PC-9 (cell line): Measurements from ENCODE around the gene ELL2. TPM values are rescaled to one million over a fixed set of nuclear protein-coding genes. Genes with fewer than 3 reads are reported as not detected.

Source experiments
- BruUV-seq: library from RNA; stranded (reverse); fragments of 400-500 nt; replicated peaks from 2 replicates; lab custom pipeline; 2021; lab: Mats Ljungman, UMichigan
- CTCF ChIA-PET: fragments of 300-600 bp; sonication (Branson Sonifier 250); formaldehyde crosslinking; loops from one replicate; lab custom pipeline; 2022; ENCODE audit warnings: antibody characterized with exemption; lab: Charles Lee
- POLR2A ChIA-PET: fragments of 300-600 bp; sonication (Branson Sonifier 250); formaldehyde crosslinking; loops from one replicate; lab custom pipeline; 2022; ENCODE audit warnings: antibody characterized with exemption; ENCODE audit not compliant: unreplicated experiment; lab: Charles Lee
- DNase-seq, 2 experiments: peaks; one replicate each; pipeline versions ENCODE4 v3.0.0 to v3.0.0-alpha.2; 2015 to 2022; ENCODE audit warnings: mixed read lengths in 1 of 2
- H2AFZ ChIP-seq: fragments of 200-600 bp; sonication (generic); 2 replicates; pipeline ENCODE4 v1.8.1; 2017; ENCODE audit warnings: antibody characterized with exemption
- H3F3A ChIP-seq: fragments of 200-600 bp; sonication (generic); 2 replicates; pipeline ENCODE4 v1.8.1; 2017; ENCODE audit warnings: antibody characterized with exemption, mild to moderate bottlenecking, low read depth; ENCODE audit not compliant: insufficient read depth
- H3K27ac ChIP-seq: fragments of 200-600 bp; sonication (generic); 2 replicates; pipeline ENCODE4 v1.6.1; 2016; ENCODE audit warnings: mixed run types
- H3K27me3 ChIP-seq: fragments of 200-600 bp; sonication (generic); 2 replicates; pipeline ENCODE4 v1.6.1; 2016; ENCODE audit warnings: low read depth, mixed run types; ENCODE audit not compliant: insufficient read depth
- H3K36me3 ChIP-seq: fragments of 200-600 bp; sonication (generic); 2 replicates; pipeline ENCODE4 v1.6.1; 2016; ENCODE audit warnings: low read depth, mixed run types
- H3K4me1 ChIP-seq: fragments of 200-600 bp; sonication (generic); replicated peaks from 2 replicates; pipeline ENCODE4 v1.6.1; 2016; ENCODE audit warnings: mixed run types; ENCODE audit not compliant: insufficient read depth
- H3K4me2 ChIP-seq: fragments of 200-600 bp; sonication (generic); 2 replicates; pipeline ENCODE4 v1.6.1; 2017; ENCODE audit warnings: mixed run types
- H3K4me3 ChIP-seq: fragments of 200-600 bp; sonication (generic); 2 replicates; pipeline ENCODE4 v1.6.1; 2016; ENCODE audit warnings: mixed run types
- H3K79me2 ChIP-seq: fragments of 200-600 bp; sonication (generic); 2 replicates; pipeline ENCODE4 v1.6.1; 2017; ENCODE audit warnings: low read depth, mixed run types
- H3K9me2 ChIP-seq: fragments of 200-600 bp; sonication (generic); 2 replicates; pipeline ENCODE4 v1.8.1; 2017; ENCODE audit warnings: mild to moderate bottlenecking; ENCODE audit not compliant: insufficient read depth
- H3K9me3 ChIP-seq: fragments of 200-600 bp; sonication (generic); 2 replicates; pipeline ENCODE4 v1.8.1; 2016; ENCODE audit warnings: low read depth; ENCODE audit not compliant: insufficient read depth
- H4K20me1 ChIP-seq: fragments of 200-600 bp; sonication (generic); 2 replicates; pipeline ENCODE4 v1.8.1; 2017; ENCODE audit not compliant: insufficient read depth
- CTCF ChIP-seq: fragments of 200-600 bp; sonication (generic); conservative IDR thresholded peaks from 2 replicates; pipeline ENCODE4 v1.6.1; 2017; ENCODE audit warnings: mixed run types, antibody characterized with exemption, mild to moderate bottlenecking, moderate library complexity
- EZH2 ChIP-seq: fragments of 200-600 bp; sonication (generic); IDR thresholded peaks from 2 replicates; pipeline ENCODE4 v1.8.0; 2017; ENCODE audit warnings: antibody characterized with exemption, low read depth
- intact Hi-C: fragments of 100-400 bp; cut with micrococcal nuclease; formaldehyde crosslinking; loops from one replicate; pipeline ENCODE4 v1.10.0; 2022; ENCODE audit not compliant: unreplicated experiment
- total RNA-seq: library from RNA; stranded (reverse); gene quantifications from 2 replicates; pipeline ENCODE4 v1.2.3, GENCODE V29; 2021

The ELL2 gene
- total RNA-seq, 1 experiment from 2014 or later = 25.5 TPM

DNA sequence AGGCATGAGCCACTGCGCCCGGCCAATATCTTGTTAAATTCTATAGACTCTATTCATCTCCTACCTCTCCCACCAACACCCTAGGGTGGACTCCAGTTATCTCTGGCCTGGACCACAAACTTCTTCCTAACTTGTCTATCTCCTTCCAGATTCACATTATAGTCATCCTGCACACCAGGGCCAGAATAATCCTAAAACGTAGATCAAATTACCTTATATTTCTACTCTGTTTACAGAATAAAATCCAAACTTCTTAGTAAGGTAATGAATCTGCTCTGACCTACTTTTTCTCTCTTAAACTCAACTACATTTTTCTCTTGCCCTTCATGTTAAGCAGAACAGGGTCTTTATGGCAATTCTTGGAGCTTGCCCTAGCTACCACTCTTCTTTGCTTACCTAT, 6.9 kb downstream of the ELL2 start:
- Histone ChIP-seq H3K4me2 (no peak overlapping the region), H4K20me1 (peaks cover 4% of the 10 kb centered on the region; the same call in 1 of the 2 replicates), H3K9me2 (no peaks in the 10 kb centered on the region), H3K79me2 (peaks cover 85% of the 10 kb centered on the region), H3K36me3 (peaks cover 9% of the 10 kb centered on the region), H3K4me1 (peaks cover 33% of the 10 kb centered on the region), H3K9me3 (0 out of 2 replicates have a peak, but pooled peaks cover 4% of the 10 kb centered on the region), H2AFZ (no peak overlapping the region), H3K27me3 (no peaks in the 10 kb centered on the region), H3K27ac (no peak overlapping the region), H3F3A (no peaks in the 10 kb centered on the region), H3K4me3 (no peak overlapping the region)
- POLR2A ChIA-PET = no interaction called here
- no TSS peak for BruUV-seq
- intact Hi-C loops = loop anchor here (5.0 kb wide), 1 partner anchor 62 kb away; no protein-coding TSS in a partner anchor
- CTCF ChIA-PET = no interaction called here
- TF ChIP-seq CTCF (no peak), EZH2 (no peak)
- no peak for DNase-seq

DNA sequence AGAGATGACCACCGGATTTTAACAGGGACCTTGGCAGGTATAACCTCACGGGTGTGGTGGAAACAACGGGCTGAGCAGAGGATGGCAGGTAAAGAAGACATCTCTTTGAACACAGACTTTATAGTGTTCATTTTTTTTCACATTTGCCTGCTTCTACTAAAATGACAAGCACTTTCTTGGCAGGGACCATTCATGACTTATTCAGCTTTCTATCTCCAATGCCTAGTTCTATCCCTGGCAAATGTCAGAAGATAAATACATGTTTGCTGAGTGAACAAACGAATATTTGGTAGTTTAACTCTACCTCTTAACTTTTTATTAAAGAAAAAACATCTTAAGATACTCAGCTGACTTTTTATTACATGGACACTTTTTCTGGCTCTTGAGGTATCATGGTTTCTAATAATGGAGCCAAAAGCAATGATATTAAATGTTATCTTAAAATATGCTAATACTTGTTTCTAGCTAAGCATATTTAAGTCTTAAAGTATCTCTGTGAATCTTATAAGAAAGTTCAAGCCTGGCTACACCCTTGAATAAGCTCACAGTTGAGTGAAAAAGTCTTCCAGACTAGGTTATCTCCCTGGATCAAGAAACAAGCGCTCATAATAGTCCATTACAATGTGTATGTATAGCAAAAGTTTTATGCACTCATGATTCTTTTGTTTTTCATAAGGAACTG, 8.5 kb downstream of the ELL2 start:
- Histone ChIP-seq H3K4me3 (no peak overlapping the region), H3K9me3 (0 out of 2 replicates have a peak, but pooled peaks cover 4% of the 10 kb centered on the region), H2AFZ (no peak overlapping the region), H3K4me1 (peaks cover 18% of the 10 kb centered on the region), H4K20me1 (peaks cover 9% of the 10 kb centered on the region; the same call in 1 of the 2 replicates), H3F3A (no peaks in the 10 kb centered on the region), H3K4me2 (no peak overlapping the region), H3K9me2 (no peaks in the 10 kb centered on the region), H3K36me3 (peaks cover 9% of the 10 kb centered on the region), H3K27ac (no peak overlapping the region), H3K79me2 (peaks cover 83% of the 10 kb centered on the region), H3K27me3 (no peaks in the 10 kb centered on the region)
- CTCF ChIA-PET = no interaction called here
- intact Hi-C loops = no loop called here
- no peak for TF ChIP-seq CTCF
- no peak for TF ChIP-seq EZH2
- no TSS peak for BruUV-seq
- POLR2A ChIA-PET = interaction anchor here (0.9 kb wide), 1 partner anchor 399 kb away, joined by 3 read pairs; no protein-coding TSS in a partner anchor
- no peak for DNase-seq

GRCh38 chr5:95951916-95952315, 9.7 kb downstream of the ELL2 start:
- Histone ChIP-seq H3K4me1 (peaks cover 5% of the 10 kb centered on the region), H3K36me3 (peaks cover 15% of the 10 kb centered on the region), H3K9me2 (no peaks in the 10 kb centered on the region), H4K20me1 (peaks cover 6% of the 10 kb centered on the region; the same call in 1 of the 2 replicates), H3K4me3 (no peak overlapping the region), H3K79me2 (peaks cover 83% of the 10 kb centered on the region), H3K27me3 (no peaks in the 10 kb centered on the region), H3K27ac (no peak overlapping the region), H3K9me3 (0 out of 2 replicates have a peak, but pooled peaks cover 4% of the 10 kb centered on the region), H2AFZ (no peak overlapping the region), H3K4me2 (no peak overlapping the region), H3F3A (no peaks in the 10 kb centered on the region)
- TF ChIP-seq EZH2 (no peak), CTCF (no peak)
- DNase-seq = no peak
- ChIA-PET CTCF (no interaction called here), POLR2A (interaction anchor here (0.6 kb wide), 1 partner anchor 335 kb away, joined by 3 read pairs; no protein-coding TSS in a partner anchor)
- BruUV-seq = no TSS peak
- intact Hi-C loops = no loop called here
